Measurements from ENCODE around the gene SPINK1. TPM values are rescaled to one million over a fixed set of nuclear protein-coding genes. Genes with fewer than 3 reads are reported as not detected.

The SPINK1 gene
- total RNA-seq, 1 donor from 2014 or later, result not detected

GRCh38 chr5:147863454-147864158 lies 32.1 kb upstream of the SPINK1 start:
- H3K36me3 Mint-ChIP-seq (ENCODE audit: low read depth), result no peaks in the 10 kb centered on the region
- peaks cover 2% of the 10 kb centered on the region for H3K4me1 Mint-ChIP-seq
- H3K9me3 Mint-ChIP-seq, result no peaks in the 10 kb centered on the region
- peaks cover 8% of the 10 kb centered on the region for H3K27me3 Mint-ChIP-seq (ENCODE audit: low read depth)
- no peak overlapping the region for H3K27ac Mint-ChIP-seq (ENCODE audit: unreplicated experiment)
- no peak overlapping the region for H3K4me3 Mint-ChIP-seq
- no peak for DNase-seq (ENCODE audit: low read depth, low spot score)
- no peak for TF ChIP-seq CTCF (conservative IDR thresholded peaks at IDR 0.05)

- Mint-ChIP-seq H3K4me1 (no peaks in the 10 kb centered on the region), H3K4me3 (no peak overlapping the region), H3K36me3 (ENCODE audit: low read depth) (no peaks in the 10 kb centered on the region), H3K27ac (ENCODE audit: unreplicated experiment) (no peak overlapping the region), H3K27me3 (ENCODE audit: low read depth) (no peaks in the 10 kb centered on the region), H3K9me3 (no peaks in the 10 kb centered on the region)
- TF ChIP-seq CTCF (conservative IDR thresholded peaks at IDR 0.05), result no peak
- DNase-seq (ENCODE audit: low read depth, low spot score), result no peak
Measured at GRCh38 chr5:147860641-147861025, 29.2 kb upstream of the SPINK1 start.

GRCh38 chr5:147859962-147860640 lies 28.6 kb upstream of the SPINK1 start:
- H3K4me1 Mint-ChIP-seq, result no peaks in the 10 kb centered on the region
- no peaks in the 10 kb centered on the region for H3K9me3 Mint-ChIP-seq
- no peak for DNase-seq (ENCODE audit: low read depth, low spot score)
- no peaks in the 10 kb centered on the region for H3K36me3 Mint-ChIP-seq (ENCODE audit: low read depth)
- no peak overlapping the region for H3K4me3 Mint-ChIP-seq
- no peak for TF ChIP-seq CTCF (conservative IDR thresholded peaks at IDR 0.05)
- H3K27ac Mint-ChIP-seq (ENCODE audit: unreplicated experiment), result peak overlapping the region; percentile 6
- H3K27me3 Mint-ChIP-seq (ENCODE audit: low read depth), result no peaks in the 10 kb centered on the region

- H3K4me1 Mint-ChIP-seq, result no peaks in the 10 kb centered on the region
- H3K27ac Mint-ChIP-seq (ENCODE audit: unreplicated experiment), result no peak overlapping the region
- peaks cover 3% of the 10 kb centered on the region for H3K27me3 Mint-ChIP-seq (ENCODE audit: low read depth)
- no peak for TF ChIP-seq CTCF (conservative IDR thresholded peaks at IDR 0.05)
- DNase-seq (ENCODE audit: low read depth, low spot score), result no peak
- no peaks in the 10 kb centered on the region for H3K9me3 Mint-ChIP-seq
- H3K4me3 Mint-ChIP-seq, result no peak overlapping the region
- H3K36me3 Mint-ChIP-seq (ENCODE audit: low read depth), result no peaks in the 10 kb centered on the region
Measured at GRCh38 chr5:147858565-147858964, 27.1 kb upstream of the SPINK1 start.

GRCh38 chr5:147857302-147858129 lies 26.0 kb upstream of the SPINK1 start:
- H3K36me3 Mint-ChIP-seq (ENCODE audit: low read depth), result no peaks in the 10 kb centered on the region
- TF ChIP-seq CTCF (conservative IDR thresholded peaks at IDR 0.05), result peak; percentile 89
- peak; percentile 75 for DNase-seq (ENCODE audit: low read depth, low spot score)
- no peaks in the 10 kb centered on the region for H3K9me3 Mint-ChIP-seq
- peaks cover 3% of the 10 kb centered on the region for H3K27me3 Mint-ChIP-seq (ENCODE audit: low read depth)
- no peak overlapping the region for H3K4me3 Mint-ChIP-seq
- no peak overlapping the region for H3K27ac Mint-ChIP-seq (ENCODE audit: unreplicated experiment)
- no peaks in the 10 kb centered on the region for H3K4me1 Mint-ChIP-seq

Measured in neural crest cell (in vitro differentiated cells).